ENCODE results near the gene FBN3.

The FBN3 gene

GRCh38 chr19:8085598-8086408 is 63.6 kb downstream of the FBN3 start:
- DNase-seq (ENCODE audit: insufficient read length, low spot score): no peak
- TF ChIP-seq POLR2A (IDR thresholded peaks at IDR 0.05; ENCODE audit: low read depth, low read length) (no peak), PAX5 (IDR thresholded peaks at IDR 0.05; ENCODE audit: insufficient read depth, low read length, severe bottlenecking) (no peak), TAF1 (IDR thresholded peaks at IDR 0.05; ENCODE audit: low read depth, low read length) (no peak), SPI1 (IDR thresholded peaks at IDR 0.05; ENCODE audit: low read depth, low read length) (no peak), POLR2AphosphoS5 (IDR thresholded peaks at IDR 0.05; ENCODE audit: low read depth, low read length) (no peak), POU2F2 (IDR thresholded peaks at IDR 0.05; ENCODE audit: low read depth, low read length) (no peak)
- FAIRE-seq: no peak

- TF ChIP-seq POLR2AphosphoS5 (IDR thresholded peaks at IDR 0.05; ENCODE audit: low read depth, low read length): no peak
- no peak for TF ChIP-seq SPI1 (IDR thresholded peaks at IDR 0.05; ENCODE audit: low read depth, low read length)
- TF ChIP-seq TAF1 (IDR thresholded peaks at IDR 0.05; ENCODE audit: low read depth, low read length): no peak
- TF ChIP-seq PAX5 (IDR thresholded peaks at IDR 0.05; ENCODE audit: insufficient read depth, low read length, severe bottlenecking): no peak
- TF ChIP-seq POU2F2 (IDR thresholded peaks at IDR 0.05; ENCODE audit: low read depth, low read length): no peak
- no peak for TF ChIP-seq POLR2A (IDR thresholded peaks at IDR 0.05; ENCODE audit: low read depth, low read length)
- DNase-seq (ENCODE audit: insufficient read length, low spot score) (no peak), FAIRE-seq (no peak)
Observed at GRCh38 chr19:8084152-8084551, 65.2 kb downstream of the FBN3 start.

GRCh38 chr19:8083141-8083540 is 66.3 kb downstream of the FBN3 start:
- TF ChIP-seq POU2F2 (IDR thresholded peaks at IDR 0.05; ENCODE audit: low read depth, low read length) (no peak), POLR2AphosphoS5 (IDR thresholded peaks at IDR 0.05; ENCODE audit: low read depth, low read length) (no peak), POLR2A (IDR thresholded peaks at IDR 0.05; ENCODE audit: low read depth, low read length) (no peak), TAF1 (IDR thresholded peaks at IDR 0.05; ENCODE audit: low read depth, low read length) (no peak), SPI1 (IDR thresholded peaks at IDR 0.05; ENCODE audit: low read depth, low read length) (no peak), PAX5 (IDR thresholded peaks at IDR 0.05; ENCODE audit: insufficient read depth, low read length, severe bottlenecking) (no peak)
- no peak for FAIRE-seq

GRCh38 chr19:8081569-8082550 is 67.5 kb downstream of the FBN3 start:
- DNase-seq (ENCODE audit: insufficient read length, low spot score): no peak
- TF ChIP-seq PAX5 (IDR thresholded peaks at IDR 0.05; ENCODE audit: insufficient read depth, low read length, severe bottlenecking) (no peak), POLR2AphosphoS5 (IDR thresholded peaks at IDR 0.05; ENCODE audit: low read depth, low read length) (no peak), TAF1 (IDR thresholded peaks at IDR 0.05; ENCODE audit: low read depth, low read length) (no peak), POU2F2 (IDR thresholded peaks at IDR 0.05; ENCODE audit: low read depth, low read length) (no peak), POLR2A (IDR thresholded peaks at IDR 0.05; ENCODE audit: low read depth, low read length) (no peak), SPI1 (IDR thresholded peaks at IDR 0.05; ENCODE audit: low read depth, low read length) (no peak)

More at GRCh38 chr19:8083141-8083540, 66.3 kb downstream of the FBN3 start:
- DNase-seq (ENCODE audit: insufficient read length, low spot score): no peak

GRCh38 chr19:8080832-8081231 is 68.6 kb downstream of the FBN3 start:
- TF ChIP-seq POLR2A (IDR thresholded peaks at IDR 0.05; ENCODE audit: low read depth, low read length) (no peak), POLR2AphosphoS5 (IDR thresholded peaks at IDR 0.05; ENCODE audit: low read depth, low read length) (no peak), PAX5 (IDR thresholded peaks at IDR 0.05; ENCODE audit: insufficient read depth, low read length, severe bottlenecking) (no peak)
- FAIRE-seq: no peak
- DNase-seq (ENCODE audit: insufficient read length, low spot score): no peak

More at GRCh38 chr19:8081569-8082550, 67.5 kb downstream of the FBN3 start:
- FAIRE-seq: no peak

GRCh38 chr19:8079988-8080387 is 69.4 kb downstream of the FBN3 start:
- DNase-seq (ENCODE audit: insufficient read length, low spot score) (no peak), FAIRE-seq (no peak)
- no peak for TF ChIP-seq POU2F2 (IDR thresholded peaks at IDR 0.05; ENCODE audit: low read depth, low read length)
- no peak for TF ChIP-seq POLR2AphosphoS5 (IDR thresholded peaks at IDR 0.05; ENCODE audit: low read depth, low read length)
- TF ChIP-seq PAX5 (IDR thresholded peaks at IDR 0.05; ENCODE audit: insufficient read depth, low read length, severe bottlenecking): no peak
- no peak for TF ChIP-seq POLR2A (IDR thresholded peaks at IDR 0.05; ENCODE audit: low read depth, low read length)
- no peak for TF ChIP-seq SPI1 (IDR thresholded peaks at IDR 0.05; ENCODE audit: low read depth, low read length)
- no peak for TF ChIP-seq TAF1 (IDR thresholded peaks at IDR 0.05; ENCODE audit: low read depth, low read length)

- FAIRE-seq (no peak), DNase-seq (ENCODE audit: insufficient read length, low spot score) (no peak)
- TF ChIP-seq POU2F2 (IDR thresholded peaks at IDR 0.05; ENCODE audit: low read depth, low read length) (no peak), POLR2A (IDR thresholded peaks at IDR 0.05; ENCODE audit: low read depth, low read length) (no peak), PAX5 (IDR thresholded peaks at IDR 0.05; ENCODE audit: insufficient read depth, low read length, severe bottlenecking) (no peak), SPI1 (IDR thresholded peaks at IDR 0.05; ENCODE audit: low read depth, low read length) (no peak), POLR2AphosphoS5 (IDR thresholded peaks at IDR 0.05; ENCODE audit: low read depth, low read length) (no peak), TAF1 (IDR thresholded peaks at IDR 0.05; ENCODE audit: low read depth, low read length) (no peak)
Observed at GRCh38 chr19:8075158-8076074, 74.0 kb downstream of the FBN3 start.

GRCh38 chr19:8074501-8074900 is 74.9 kb downstream of the FBN3 start:
- DNase-seq (ENCODE audit: insufficient read length, low spot score): no peak
- no peak for FAIRE-seq
- TF ChIP-seq TAF1 (IDR thresholded peaks at IDR 0.05; ENCODE audit: low read depth, low read length) (no peak), POU2F2 (IDR thresholded peaks at IDR 0.05; ENCODE audit: low read depth, low read length) (no peak), SPI1 (IDR thresholded peaks at IDR 0.05; ENCODE audit: low read depth, low read length) (no peak), PAX5 (IDR thresholded peaks at IDR 0.05; ENCODE audit: insufficient read depth, low read length, severe bottlenecking) (no peak), POLR2AphosphoS5 (IDR thresholded peaks at IDR 0.05; ENCODE audit: low read depth, low read length) (no peak), POLR2A (IDR thresholded peaks at IDR 0.05; ENCODE audit: low read depth, low read length) (no peak)

All from GM12891 (cell line).